Measurements from ENCODE around the gene RSU1.
"Not testable (repeated sequence)": the region's sequence is repeated elsewhere in the genome, so short reads cannot be mapped to it uniquely, and the experiment has no call there.

The RSU1 gene

DNA sequence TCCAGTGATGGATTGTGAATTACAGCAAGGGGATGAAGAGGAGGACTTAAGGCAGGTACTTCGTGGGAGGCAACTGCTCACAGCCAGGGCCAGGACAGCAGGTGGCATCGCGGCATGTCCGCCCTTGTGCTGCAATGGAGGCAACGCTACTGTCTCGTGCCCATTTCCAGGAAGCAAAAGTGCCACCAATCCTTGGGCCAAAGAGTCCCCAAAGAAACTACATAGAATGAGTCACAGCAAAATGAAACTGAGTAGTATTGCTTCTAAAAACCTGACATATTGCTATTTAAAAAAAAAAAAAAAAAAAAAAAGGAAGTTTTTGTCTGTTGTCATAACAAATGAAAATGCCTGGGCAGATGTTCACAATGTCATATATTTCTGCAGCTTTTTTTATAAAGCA lies 46.6 kb downstream of the RSU1 start:
- Histone ChIP-seq H3K36me3 (ENCODE audit: control insufficient read depth in 1 of 2, insufficient read depth in 2 of 2, low read length in 2 of 2) (no peaks in the 10 kb centered on the region), H3K9me3 (ENCODE audit: control insufficient read depth in 1 of 2, low read length in 2 of 2) (no peaks in the 10 kb centered on the region), H3K9ac (ENCODE audit: low read depth in 1 of 2, low read length in 2 of 2) (no peak overlapping the region), H3K4me1 (ENCODE audit: control insufficient read depth in 1 of 2, insufficient read depth in 2 of 2, low read length in 2 of 2) (peaks cover 4 to 10% of the 10 kb centered on the region in 2 donors), H3K27me3 (ENCODE audit: control insufficient read depth in 1 of 2, insufficient read depth in 2 of 2, low read length in 2 of 2) (no peaks in the 10 kb centered on the region), H3K27ac (ENCODE audit: low read depth, low read length) (no peak overlapping the region), H3K4me3 (ENCODE audit: low read depth in 1 of 2, low read length in 2 of 2) (no peak overlapping the region)

DNA sequence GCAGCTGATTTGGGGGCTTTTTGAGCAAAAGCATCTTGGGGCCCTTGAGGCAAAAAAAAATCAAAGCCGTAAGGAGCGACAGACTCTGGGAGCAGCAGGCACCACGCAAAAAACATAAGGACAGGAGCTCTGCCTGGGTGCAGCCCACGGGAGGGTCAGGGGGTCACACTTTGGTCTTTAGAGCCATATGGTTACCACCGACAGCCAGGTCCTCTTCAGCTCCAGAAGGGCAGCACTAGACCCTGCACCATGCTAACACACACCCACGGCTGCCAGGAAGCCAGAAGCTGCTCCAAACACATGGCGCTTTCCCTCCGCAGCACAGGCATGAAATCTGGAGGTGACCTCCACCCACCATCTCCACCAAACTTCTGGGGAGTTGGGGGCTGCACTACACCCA lies 47.1 kb downstream of the RSU1 start:
- Histone ChIP-seq H3K36me3 (ENCODE audit: control insufficient read depth in 1 of 2, insufficient read depth in 2 of 2, low read length in 2 of 2) (no peaks in the 10 kb centered on the region), H3K27me3 (ENCODE audit: control insufficient read depth in 1 of 2, insufficient read depth in 2 of 2, low read length in 2 of 2) (no peaks in the 10 kb centered on the region), H3K9me3 (ENCODE audit: control insufficient read depth in 1 of 2, low read length in 2 of 2) (no peaks in the 10 kb centered on the region), H3K9ac (ENCODE audit: low read depth in 1 of 2, low read length in 2 of 2) (no peak overlapping the region), H3K27ac (ENCODE audit: low read depth, low read length) (no peak overlapping the region), H3K4me1 (ENCODE audit: control insufficient read depth in 1 of 2, insufficient read depth in 2 of 2, low read length in 2 of 2) (peaks cover 9 to 12% of the 10 kb centered on the region in 2 donors), H3K4me3 (ENCODE audit: low read depth in 1 of 2, low read length in 2 of 2) (no peak overlapping the region)

DNA sequence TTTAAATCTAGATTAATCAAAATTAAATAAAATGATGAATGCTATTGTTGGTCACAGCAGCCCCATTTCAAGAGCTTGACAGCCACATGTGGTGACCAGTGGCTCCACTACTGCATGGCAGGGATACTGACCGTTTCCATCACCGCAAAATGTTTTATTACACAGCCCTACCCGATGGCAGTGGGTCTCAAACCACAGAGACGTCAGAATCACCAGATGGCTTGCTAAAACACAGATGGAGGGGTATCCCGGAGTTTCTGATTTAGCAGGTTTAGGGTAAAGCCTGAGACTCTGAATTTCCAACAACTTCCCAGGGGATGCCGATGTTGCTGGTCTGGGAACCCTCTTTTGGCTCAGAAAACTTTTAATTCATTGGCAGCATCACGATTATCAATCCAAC lies 47.9 kb downstream of the RSU1 start:
- no peaks in the 10 kb centered on the region for H3K9me3 ChIP-seq (ENCODE audit: control insufficient read depth in 1 of 2, low read length in 2 of 2)
- no peaks in the 10 kb centered on the region for H3K36me3 ChIP-seq (ENCODE audit: control insufficient read depth in 1 of 2, insufficient read depth in 2 of 2, low read length in 2 of 2)

DNA sequence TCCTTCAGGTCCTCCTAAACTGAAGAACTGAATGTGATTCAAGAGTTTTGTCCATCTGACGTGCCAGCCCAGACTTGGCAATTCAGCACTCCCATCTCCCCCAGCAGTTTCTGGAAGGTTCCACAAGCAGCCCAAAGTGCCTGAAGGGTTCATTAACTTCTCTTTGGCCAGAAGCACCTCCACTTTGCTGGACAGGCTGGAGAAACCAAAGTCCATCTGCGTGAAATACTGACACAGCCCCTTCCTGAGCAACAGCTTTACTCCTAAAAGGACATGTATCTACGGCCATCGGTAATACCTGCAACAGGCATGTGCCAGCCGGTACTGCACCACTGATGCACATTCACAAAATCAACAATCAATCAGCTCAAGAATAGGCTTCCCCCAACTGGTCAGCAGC lies 48.5 kb downstream of the RSU1 start:
- H3K4me1 ChIP-seq (ENCODE audit: control insufficient read depth in 1 of 2, insufficient read depth in 2 of 2, low read length in 2 of 2): peaks cover 12 to 14% of the 10 kb centered on the region in 2 donors
- no peak overlapping the region for H3K9ac ChIP-seq (ENCODE audit: low read depth in 1 of 2, low read length in 2 of 2)
- H3K4me3 ChIP-seq (ENCODE audit: low read depth in 1 of 2, low read length in 2 of 2): no peak overlapping the region
- no peaks in the 10 kb centered on the region for H3K36me3 ChIP-seq (ENCODE audit: control insufficient read depth in 1 of 2, insufficient read depth in 2 of 2, low read length in 2 of 2)
- no peak overlapping the region for H3K27ac ChIP-seq (ENCODE audit: low read depth, low read length)
- no peaks in the 10 kb centered on the region for H3K27me3 ChIP-seq (ENCODE audit: control insufficient read depth in 1 of 2, insufficient read depth in 2 of 2, low read length in 2 of 2)
- H3K9me3 ChIP-seq (ENCODE audit: control insufficient read depth in 1 of 2, low read length in 2 of 2): no peaks in the 10 kb centered on the region

More for the DNA sequence above, 47.9 kb downstream of the RSU1 start:
- Histone ChIP-seq H3K27ac (ENCODE audit: low read depth, low read length) (no peak overlapping the region), H3K4me1 (ENCODE audit: control insufficient read depth in 1 of 2, insufficient read depth in 2 of 2, low read length in 2 of 2) (peaks cover 12 to 14% of the 10 kb centered on the region in 2 donors), H3K27me3 (ENCODE audit: control insufficient read depth in 1 of 2, insufficient read depth in 2 of 2, low read length in 2 of 2) (no peaks in the 10 kb centered on the region), H3K9ac (ENCODE audit: low read depth in 1 of 2, low read length in 2 of 2) (no peak overlapping the region), H3K4me3 (ENCODE audit: low read depth in 1 of 2, low read length in 2 of 2) (no peak overlapping the region)

DNA sequence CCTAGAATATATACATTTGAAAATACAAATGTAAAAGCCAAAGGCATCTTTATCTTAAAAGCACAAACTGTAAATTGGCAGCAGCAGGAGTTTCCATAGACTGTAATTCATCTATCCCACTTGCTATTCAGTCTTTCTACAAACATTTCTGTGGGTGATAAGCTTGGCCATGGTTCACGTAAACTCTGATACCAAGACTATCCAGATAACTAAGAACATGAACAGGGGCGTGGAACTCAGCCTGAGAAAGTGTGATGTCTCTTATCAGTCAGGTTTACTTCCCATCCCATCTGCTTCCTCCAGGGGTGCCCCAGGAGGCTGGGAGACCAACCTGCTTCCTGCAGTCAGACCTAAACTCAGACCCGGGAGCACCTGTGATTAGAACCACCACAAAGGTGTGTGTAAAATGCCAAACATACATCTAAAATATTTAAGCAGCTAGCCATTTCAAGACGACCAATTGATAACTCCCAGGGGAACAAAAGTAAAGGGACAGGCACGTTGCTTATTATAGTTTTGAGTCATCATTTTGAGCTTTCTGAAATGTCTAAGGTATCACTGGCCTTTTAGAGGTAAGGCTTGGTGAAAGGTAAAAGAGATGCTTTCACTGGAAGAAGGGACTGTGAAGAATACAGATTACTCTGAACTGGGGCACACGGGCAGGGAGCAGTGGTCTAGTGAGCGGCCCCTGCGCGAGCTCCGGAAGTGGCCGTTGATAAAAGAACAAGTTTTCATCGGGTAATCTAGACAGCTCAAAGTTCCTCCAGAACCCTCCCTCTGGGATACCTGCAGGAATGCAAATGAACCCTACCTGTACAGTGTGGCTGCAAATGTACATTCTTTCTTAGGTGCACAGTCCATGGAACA lies 51.5 kb downstream of the RSU1 start:
- Histone ChIP-seq H3K4me1 (ENCODE audit: control insufficient read depth in 1 of 2, insufficient read depth in 2 of 2, low read length in 2 of 2) (peaks cover 9 to 14% of the 10 kb centered on the region in 2 donors), H3K36me3 (ENCODE audit: control insufficient read depth in 1 of 2, insufficient read depth in 2 of 2, low read length in 2 of 2) (peaks cover 0 to 4% of the 10 kb centered on the region in 2 donors), H3K27me3 (ENCODE audit: control insufficient read depth in 1 of 2, insufficient read depth in 2 of 2, low read length in 2 of 2) (no peaks in the 10 kb centered on the region), H3K9me3 (ENCODE audit: control insufficient read depth in 1 of 2, low read length in 2 of 2) (no peaks in the 10 kb centered on the region), H3K9ac (ENCODE audit: low read depth in 1 of 2, low read length in 2 of 2) (no peak overlapping the region), H3K27ac (ENCODE audit: low read depth, low read length) (no peak overlapping the region), H3K4me3 (ENCODE audit: low read depth in 1 of 2, low read length in 2 of 2) (no peak overlapping the region)

DNA sequence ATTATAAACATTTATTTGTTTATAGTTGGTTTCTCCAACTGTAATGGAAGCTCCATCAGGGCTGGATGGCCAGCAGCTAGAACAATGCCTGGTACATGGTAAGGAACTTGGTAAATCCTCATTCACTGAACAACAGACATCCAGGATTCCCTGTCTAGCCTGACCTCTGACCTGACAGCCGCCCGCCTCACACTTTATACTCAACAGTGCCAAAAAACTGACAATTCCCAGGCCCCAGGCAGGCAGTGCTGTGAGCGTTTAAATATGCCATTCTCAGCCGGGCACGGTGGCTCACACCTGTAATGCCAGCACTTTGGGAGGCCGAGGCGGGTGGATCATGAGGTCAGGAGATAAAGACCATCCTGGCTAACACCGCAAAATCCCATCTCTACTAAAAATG lies 55.9 kb downstream of the RSU1 start:
- no peak overlapping the region for H3K4me3 ChIP-seq (ENCODE audit: low read depth in 1 of 2, low read length in 2 of 2)
- H3K9me3 ChIP-seq (ENCODE audit: control insufficient read depth in 1 of 2, low read length in 2 of 2): no peaks in the 10 kb centered on the region
- no peak overlapping the region for H3K27ac ChIP-seq (ENCODE audit: low read depth, low read length)
- H3K4me1 ChIP-seq (ENCODE audit: control insufficient read depth in 1 of 2, insufficient read depth in 2 of 2, low read length in 2 of 2): peaks cover 8 to 14% of the 10 kb centered on the region in 2 donors
- no peak overlapping the region for H3K9ac ChIP-seq (ENCODE audit: low read depth in 1 of 2, low read length in 2 of 2)
- H3K36me3 ChIP-seq (ENCODE audit: control insufficient read depth in 1 of 2, insufficient read depth in 2 of 2, low read length in 2 of 2): peaks cover 0 to 9% of the 10 kb centered on the region in 2 donors
- no peaks in the 10 kb centered on the region for H3K27me3 ChIP-seq (ENCODE audit: control insufficient read depth in 1 of 2, insufficient read depth in 2 of 2, low read length in 2 of 2)

DNA sequence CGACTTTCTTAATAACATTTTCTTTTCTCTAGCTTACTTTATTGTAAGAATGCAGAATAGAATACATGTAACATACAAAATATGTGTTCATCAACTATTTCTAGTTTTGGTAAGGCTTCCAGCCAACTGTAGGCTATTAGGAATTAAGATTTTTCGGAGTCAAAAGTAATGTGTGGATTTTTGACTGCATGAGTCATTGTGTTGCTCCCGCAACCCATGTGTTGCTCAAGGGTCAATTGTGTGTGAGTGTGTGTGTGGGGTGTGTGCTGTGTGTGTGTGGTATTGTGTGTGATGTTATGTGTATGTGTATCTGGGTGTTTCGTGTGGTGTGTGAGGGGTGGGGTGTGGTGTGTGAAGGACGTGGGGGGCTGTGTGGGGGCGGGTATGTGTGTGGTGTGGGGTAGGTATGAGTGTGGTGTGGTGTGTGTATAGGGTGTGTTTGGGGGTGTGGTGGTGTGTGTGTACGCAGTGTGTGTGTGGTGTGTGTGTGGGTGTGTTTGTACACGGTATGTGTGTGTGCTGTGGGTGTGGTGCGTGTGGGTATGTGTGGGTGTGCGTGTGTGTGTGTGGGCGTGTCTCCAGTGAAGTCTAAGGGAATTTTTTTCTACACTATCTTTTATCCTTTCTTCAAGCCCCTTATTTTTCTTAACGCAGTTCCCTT lies 60.5 kb downstream of the RSU1 start:
- peaks cover 0 to 13% of the 10 kb centered on the region in 2 donors for H3K36me3 ChIP-seq (ENCODE audit: control insufficient read depth in 1 of 2, insufficient read depth in 2 of 2, low read length in 2 of 2)
- H3K27me3 ChIP-seq (ENCODE audit: control insufficient read depth in 1 of 2, insufficient read depth in 2 of 2, low read length in 2 of 2): no peaks in the 10 kb centered on the region
- H3K9me3 ChIP-seq (ENCODE audit: control insufficient read depth in 1 of 2, low read length in 2 of 2): no peaks in the 10 kb centered on the region
- no peaks in the 10 kb centered on the region for H3K4me1 ChIP-seq (ENCODE audit: control insufficient read depth in 1 of 2, insufficient read depth in 2 of 2, low read length in 2 of 2)
- H3K9ac ChIP-seq (ENCODE audit: low read depth in 1 of 2, low read length in 2 of 2): no peak overlapping the region
- H3K27ac ChIP-seq (ENCODE audit: low read depth, low read length): no peak overlapping the region
- no peak overlapping the region for H3K4me3 ChIP-seq (ENCODE audit: low read depth in 1 of 2, low read length in 2 of 2)

DNA sequence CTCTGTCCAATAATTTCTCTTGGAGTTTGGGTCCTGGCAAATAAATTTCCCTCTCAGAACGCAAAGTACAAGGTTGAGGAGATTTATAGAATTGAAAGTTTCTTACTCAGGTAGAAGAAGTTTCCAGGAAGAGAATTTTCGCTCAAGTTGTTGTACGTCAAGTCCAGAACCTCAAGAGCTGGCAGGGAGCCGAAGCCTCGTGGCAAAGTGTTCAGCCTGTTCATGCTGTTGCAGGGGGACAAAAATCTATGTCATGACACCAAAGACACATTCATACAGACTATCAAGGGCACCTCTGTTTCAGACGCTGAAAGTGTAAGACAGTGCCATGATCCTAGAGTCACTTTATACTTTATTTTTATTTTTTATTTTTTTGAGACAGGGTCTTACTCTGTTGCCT lies 62.5 kb downstream of the RSU1 start:
- H3K9ac ChIP-seq (ENCODE audit: low read depth in 1 of 2, low read length in 2 of 2): no peak overlapping the region
- H3K27me3 ChIP-seq (ENCODE audit: control insufficient read depth in 1 of 2, insufficient read depth in 2 of 2, low read length in 2 of 2): no peaks in the 10 kb centered on the region
- H3K4me1 ChIP-seq (ENCODE audit: control insufficient read depth in 1 of 2, insufficient read depth in 2 of 2, low read length in 2 of 2): no peaks in the 10 kb centered on the region
- H3K9me3 ChIP-seq (ENCODE audit: control insufficient read depth in 1 of 2, low read length in 2 of 2): no peaks in the 10 kb centered on the region
- peaks cover 0 to 19% of the 10 kb centered on the region in 2 donors for H3K36me3 ChIP-seq (ENCODE audit: control insufficient read depth in 1 of 2, insufficient read depth in 2 of 2, low read length in 2 of 2)
- no peak overlapping the region for H3K27ac ChIP-seq (ENCODE audit: low read depth, low read length)
- no peak overlapping the region for H3K4me3 ChIP-seq (ENCODE audit: low read depth in 1 of 2, low read length in 2 of 2)

DNA sequence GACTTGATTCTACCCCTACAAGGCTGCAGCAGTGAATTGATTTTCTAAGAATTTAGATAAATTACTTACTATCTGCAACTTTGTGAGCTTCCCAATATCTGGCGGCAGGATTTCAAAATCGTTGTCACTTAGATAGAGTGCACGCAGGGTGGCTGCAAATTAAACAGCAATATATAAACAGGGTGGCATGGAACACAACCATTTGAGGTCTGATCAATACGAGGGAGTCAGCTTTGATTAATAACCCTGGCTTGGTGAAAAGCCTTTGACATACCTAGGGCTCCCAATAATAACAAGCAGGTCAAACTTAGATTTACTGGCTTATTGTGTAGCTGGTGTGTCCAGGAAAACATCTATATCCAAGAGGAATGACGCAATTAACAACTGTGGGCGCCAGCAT lies 64.4 kb downstream of the RSU1 start:
- peaks cover 0 to 18% of the 10 kb centered on the region in 2 donors for H3K36me3 ChIP-seq (ENCODE audit: control insufficient read depth in 1 of 2, insufficient read depth in 2 of 2, low read length in 2 of 2)
- H3K9ac ChIP-seq (ENCODE audit: low read depth in 1 of 2, low read length in 2 of 2); H3K4me3 ChIP-seq (ENCODE audit: low read depth in 1 of 2, low read length in 2 of 2); H3K4me1 ChIP-seq (ENCODE audit: control insufficient read depth in 1 of 2, insufficient read depth in 2 of 2, low read length in 2 of 2); H3K27ac ChIP-seq (ENCODE audit: low read depth, low read length); H3K9me3 ChIP-seq (ENCODE audit: control insufficient read depth in 1 of 2, low read length in 2 of 2); H3K27me3 ChIP-seq (ENCODE audit: control insufficient read depth in 1 of 2, insufficient read depth in 2 of 2, low read length in 2 of 2): not testable (repeated sequence)

DNA sequence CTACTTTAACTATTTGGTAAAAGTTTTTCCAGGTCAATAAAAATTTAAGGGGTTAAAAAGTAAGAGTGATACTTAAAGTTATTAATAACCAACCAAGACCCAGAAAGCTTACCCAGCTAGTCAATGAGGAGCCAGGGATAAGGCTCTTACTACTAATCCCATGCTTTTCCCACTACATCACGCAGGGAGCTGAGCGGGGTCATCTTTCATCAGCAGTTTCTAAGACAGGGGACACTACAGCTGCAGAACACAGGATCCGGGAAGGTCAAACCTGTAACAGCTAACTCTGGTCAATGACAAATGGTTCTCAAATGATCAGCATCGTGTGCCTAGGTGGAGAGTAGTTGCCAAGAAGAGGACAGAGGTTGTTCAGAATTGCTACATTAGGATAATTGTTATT lies 65.1 kb downstream of the RSU1 start:
- no peaks in the 10 kb centered on the region for H3K9me3 ChIP-seq (ENCODE audit: control insufficient read depth in 1 of 2, low read length in 2 of 2)
- no peak overlapping the region for H3K27ac ChIP-seq (ENCODE audit: low read depth, low read length)
- H3K27me3 ChIP-seq (ENCODE audit: control insufficient read depth in 1 of 2, insufficient read depth in 2 of 2, low read length in 2 of 2): no peaks in the 10 kb centered on the region
- peaks cover 0 to 19% of the 10 kb centered on the region in 2 donors for H3K36me3 ChIP-seq (ENCODE audit: control insufficient read depth in 1 of 2, insufficient read depth in 2 of 2, low read length in 2 of 2)
- H3K9ac ChIP-seq (ENCODE audit: low read depth in 1 of 2, low read length in 2 of 2): no peak overlapping the region
- no peak overlapping the region for H3K4me3 ChIP-seq (ENCODE audit: low read depth in 1 of 2, low read length in 2 of 2)
- no peaks in the 10 kb centered on the region for H3K4me1 ChIP-seq (ENCODE audit: control insufficient read depth in 1 of 2, insufficient read depth in 2 of 2, low read length in 2 of 2)

Measured in duodenal mucosa (tissue), 2 donors.